Psoas muscle (tissue), 8 donors: ENCODE measurements around the gene LONRF2. TPM values are rescaled to one million over a fixed set of nuclear protein-coding genes. Genes with fewer than 3 reads are reported as not detected.

Source experiments
- ATAC-seq, 4 donors: fragments of 200-7000 bp; cut with Tn5 transposase; one replicate each; pipeline ENCODE4 v1.9.1; 2020; ENCODE audit warnings: moderate library complexity in 3 of 4, mild to moderate bottlenecking in 2 of 4
- DNase-seq, 2 donors: peaks; one replicate each; pipeline ENCODE4 v3.0.0-alpha.2; 2020
- H3K27ac ChIP-seq: fragments of 200-600 bp; one replicate; pipeline ENCODE4 v1.8.0; 2022
- H3K27me3 ChIP-seq, 3 donors: fragments of 200-600 bp in 1 of 3; one replicate each; pipeline versions ENCODE4 v1.6.1 to v1.8.0; 2013 to 2022; ENCODE audit warnings: low read length in 2 of 3, mild to moderate bottlenecking in 2 of 3, moderate library complexity in 1 of 3; ENCODE audit not compliant: insufficient read depth in 3 of 3
- H3K36me3 ChIP-seq, 2 donors: fragments of 200-600 bp in 1 of 2; one replicate each; pipeline versions ENCODE4 v1.6.1 to v1.8.0; 2013 to 2022; ENCODE audit warnings: low read depth in 1 of 2, mild to moderate bottlenecking in 1 of 2, moderate library complexity in 1 of 2; ENCODE audit not compliant: insufficient read depth in 1 of 2
- H3K4me1 ChIP-seq: fragments of 200-600 bp; one replicate; pipeline ENCODE4 v1.8.0; 2022
- H3K4me3 ChIP-seq: fragments of 200-600 bp; one replicate; pipeline ENCODE4 v1.8.0; 2022; ENCODE audit warnings: mild to moderate bottlenecking
- H3K9me3 ChIP-seq: fragments of 200-600 bp; one replicate; pipeline ENCODE4 v1.8.0; 2022
- WGBS, 3 donors: extraction: QIAGEN DNeasy Blood & Tissue Kit; methylation state at CpG; one replicate each; pipeline versions ENCODE4 v1.1.6 to v1.1.7; 2013; 5-methylcytosine and 5-hydroxymethylcytosine counted together
- intact Hi-C, 2 donors: fragments of 100-400 bp; cut with DNase I; formaldehyde crosslinking; loops; one replicate each; pipeline versions ENCODE4 v1.11.0 to v1.14.2; 2022
- polyA plus RNA-seq, 3 donors: library from polyadenylated mRNA; stranded (reverse); fragments of 200-250 nt; gene quantifications; one replicate each; pipeline ENCODE4 v1.2.3, GENCODE V29; 2013
- total RNA-seq, 4 donors: library from RNA; stranded (reverse); fragmentation: NEBNext Ultra II Directional in 2 of 4; extraction: Animal tissue kit (Norgen Biotek cat#: 25700) in 2 of 4; gene quantifications; one replicate each; pipeline versions ENCODE4 v1.2.1 to v1.2.4, GENCODE V29; 2021 to 2023
- TF ChIP-seq, protein P1 (sequence below): fragments of 200-600 bp; IDR thresholded peaks from one replicate; pipeline ENCODE4 v1.8.0; 2022; ENCODE audit warnings: antibody characterized with exemption
- donor health status: healthy with polysubstance abuse.
- donor health status: DM: no; HTN: no; CAD: no; lungs with moderate emphysema.
- donor health status: Bipolar disorder and iron deficiency.
- donor health status: healthy.
- donor health status: DM: yes; HTN: yes; CAD: no.
- donor health status: DM: no; HTN: no; CAD: no.
- donor health status: DM: no; HTN: no; CAD: no.
- donor health status: DM: yes; HTN: yes; CAD: no.

The LONRF2 gene
- total and polyA plus RNA-seq, 7 donors: 0.22 to 11.5 (median 5.7) TPM

DNA sequence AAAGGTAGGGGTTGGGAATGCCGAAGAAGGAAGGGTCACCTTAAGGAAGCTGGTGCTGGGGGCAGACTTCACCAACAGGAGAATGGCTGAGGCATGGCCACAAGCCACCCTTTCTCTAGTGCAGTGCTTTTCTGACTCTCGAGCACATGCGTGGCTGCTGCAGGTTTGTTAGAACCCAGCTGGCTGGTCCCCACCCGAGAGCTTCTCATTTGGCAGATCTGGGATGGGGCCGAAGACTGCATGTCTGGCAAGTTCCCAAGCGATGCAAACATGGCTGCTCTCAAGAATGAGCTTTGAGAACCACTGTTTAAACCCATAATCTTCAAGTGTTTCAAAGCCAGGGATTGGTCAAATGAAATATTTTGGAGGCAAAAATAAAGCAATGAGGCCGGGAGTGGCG is 63.2 kb downstream of the LONRF2 start:
- H3K4me1 ChIP-seq: peaks cover 2% of the 10 kb centered on the region
- ATAC-seq (no peak), DNase-seq (no peak)
- H3K27me3 ChIP-seq: no peaks in the 10 kb centered on the region
- H3K4me3 ChIP-seq: no peak overlapping the region
- TF ChIP-seq, protein P1, sequence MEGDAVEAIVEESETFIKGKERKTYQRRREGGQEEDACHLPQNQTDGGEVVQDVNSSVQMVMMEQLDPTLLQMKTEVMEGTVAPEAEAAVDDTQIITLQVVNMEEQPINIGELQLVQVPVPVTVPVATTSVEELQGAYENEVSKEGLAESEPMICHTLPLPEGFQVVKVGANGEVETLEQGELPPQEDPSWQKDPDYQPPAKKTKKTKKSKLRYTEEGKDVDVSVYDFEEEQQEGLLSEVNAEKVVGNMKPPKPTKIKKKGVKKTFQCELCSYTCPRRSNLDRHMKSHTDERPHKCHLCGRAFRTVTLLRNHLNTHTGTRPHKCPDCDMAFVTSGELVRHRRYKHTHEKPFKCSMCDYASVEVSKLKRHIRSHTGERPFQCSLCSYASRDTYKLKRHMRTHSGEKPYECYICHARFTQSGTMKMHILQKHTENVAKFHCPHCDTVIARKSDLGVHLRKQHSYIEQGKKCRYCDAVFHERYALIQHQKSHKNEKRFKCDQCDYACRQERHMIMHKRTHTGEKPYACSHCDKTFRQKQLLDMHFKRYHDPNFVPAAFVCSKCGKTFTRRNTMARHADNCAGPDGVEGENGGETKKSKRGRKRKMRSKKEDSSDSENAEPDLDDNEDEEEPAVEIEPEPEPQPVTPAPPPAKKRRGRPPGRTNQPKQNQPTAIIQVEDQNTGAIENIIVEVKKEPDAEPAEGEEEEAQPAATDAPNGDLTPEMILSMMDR: no peak
- intact Hi-C loops: no loop called here
- H3K9me3 ChIP-seq: no peaks in the 10 kb centered on the region
- H3K36me3 ChIP-seq: no peaks in the 10 kb centered on the region
- WGBS, 3 donors: 73 to 83% (median 83%) methylated on average over 8 of the region's 8 CpGs
- H3K27ac ChIP-seq: no peak overlapping the region

DNA sequence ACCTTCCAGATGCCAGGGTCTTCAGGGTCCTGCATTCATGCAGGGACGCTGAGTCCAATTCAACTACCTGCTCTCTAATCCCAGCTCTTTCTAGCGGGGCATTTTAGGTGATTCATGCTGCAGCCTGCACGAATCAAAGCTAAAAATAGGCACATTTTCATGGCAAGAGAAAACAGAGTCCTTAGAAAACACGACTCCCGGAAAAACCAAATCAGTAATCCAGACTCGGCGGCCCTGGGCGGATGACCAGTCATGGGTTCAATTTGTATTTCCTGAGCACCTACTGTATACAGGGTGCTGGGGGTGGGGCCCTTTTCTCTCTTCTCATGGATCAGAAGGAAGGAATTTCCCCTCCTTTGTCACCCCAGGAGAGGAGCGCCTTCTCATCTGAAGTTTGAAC is 64.4 kb downstream of the LONRF2 start:
- no peak for DNase-seq
- intact Hi-C loops: no loop called here
- H3K27me3 ChIP-seq: no peaks in the 10 kb centered on the region
- no peak overlapping the region for H3K27ac ChIP-seq
- no peak for ATAC-seq
- no peak overlapping the region for H3K4me3 ChIP-seq
- TF ChIP-seq, protein P1: no peak
- 45 to 56% (median 46%) methylated on average over 9 of the region's 9 CpGs for WGBS, 3 donors
- peaks cover 2% of the 10 kb centered on the region for H3K4me1 ChIP-seq
- H3K9me3 ChIP-seq: no peaks in the 10 kb centered on the region
- H3K36me3 ChIP-seq: no peaks in the 10 kb centered on the region

DNA sequence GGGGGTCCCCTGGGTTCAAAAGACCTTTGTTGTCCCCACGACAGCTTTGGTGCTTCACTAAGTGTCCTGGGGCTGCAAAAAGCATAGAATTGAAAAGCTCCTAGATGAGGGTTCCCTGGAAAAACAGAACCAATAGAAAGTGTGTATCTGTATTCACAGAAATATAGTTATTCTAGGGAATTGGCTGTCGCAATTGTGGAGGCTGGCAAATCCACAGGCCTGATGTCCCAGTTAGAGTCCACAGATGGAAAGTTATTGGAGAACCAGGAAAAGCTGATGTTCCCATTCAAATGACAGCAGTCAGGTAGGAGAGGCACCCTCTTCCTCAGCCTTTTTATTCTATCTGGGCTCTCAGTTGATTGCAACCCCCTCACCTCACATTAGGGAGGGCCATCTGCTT is 65.5 kb downstream of the LONRF2 start:
- no peaks in the 10 kb centered on the region for H3K27me3 ChIP-seq
- peaks cover 2% of the 10 kb centered on the region for H3K4me1 ChIP-seq
- 85 to 94% (median 88%) methylated on average over 2 of the region's 2 CpGs for WGBS, 3 donors
- TF ChIP-seq, protein P1: no peak
- H3K27ac ChIP-seq: no peak overlapping the region
- no peak overlapping the region for H3K4me3 ChIP-seq
- H3K36me3 ChIP-seq: no peaks in the 10 kb centered on the region
- DNase-seq (no peak), ATAC-seq (no peak)
- intact Hi-C loops: no loop called here
- H3K9me3 ChIP-seq: no peaks in the 10 kb centered on the region

- no peak overlapping the region for H3K4me3 ChIP-seq
- intact Hi-C loops: no loop called here
- peaks cover 2% of the 10 kb centered on the region for H3K4me1 ChIP-seq
- no peaks in the 10 kb centered on the region for H3K27me3 ChIP-seq
- H3K36me3 ChIP-seq: no peaks in the 10 kb centered on the region
- ATAC-seq (no peak), DNase-seq (no peak)
- no peaks in the 10 kb centered on the region for H3K9me3 ChIP-seq
- H3K27ac ChIP-seq: no peak overlapping the region
- WGBS, 3 donors: 88 to 90% (median 89%) methylated on average over 11 of the region's 11 CpGs
- TF ChIP-seq, protein P1: no peak
Measured at GRCh38 chr2:100256416-100256815, 65.9 kb downstream of the LONRF2 start.

DNA sequence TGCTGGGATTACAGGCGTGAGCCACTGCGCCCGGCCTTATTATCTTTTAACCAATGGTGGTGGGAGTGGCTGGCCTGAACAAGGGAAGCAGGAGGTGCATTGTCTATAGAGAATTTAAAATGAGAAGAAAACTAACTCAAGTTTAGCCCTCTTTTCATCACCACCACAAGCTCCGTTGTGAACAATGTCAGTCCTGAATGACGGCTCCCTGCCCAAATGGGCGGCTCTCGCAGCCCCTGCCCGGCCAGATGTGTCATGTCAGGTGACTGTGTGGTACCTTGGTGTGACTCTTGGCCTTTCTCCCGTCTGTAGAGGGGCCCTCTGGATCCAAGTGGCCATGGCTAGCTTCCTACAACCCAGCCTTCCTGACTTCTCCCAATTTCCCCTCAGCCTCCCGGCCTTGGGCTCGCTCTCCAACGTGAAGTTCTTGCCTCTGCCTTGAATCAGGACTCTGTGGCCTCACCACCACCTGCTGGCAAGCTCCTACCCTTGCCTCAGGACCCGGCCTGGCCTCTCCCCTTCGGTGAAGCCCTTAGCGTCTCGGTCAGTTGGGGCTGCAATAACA is 67.6 kb downstream of the LONRF2 start:
- WGBS, 3 donors: 85 to 87% (median 86%) methylated on average over 16 of the region's 16 CpGs
- intact Hi-C loops: no loop called here

More for the DNA sequence above, 67.6 kb downstream of the LONRF2 start:
- Histone ChIP-seq H3K9me3 (no peaks in the 10 kb centered on the region), H3K36me3 (no peaks in the 10 kb centered on the region), H3K4me1 (peaks cover 2% of the 10 kb centered on the region), H3K4me3 (no peak overlapping the region), H3K27ac (no peak overlapping the region), H3K27me3 (no peaks in the 10 kb centered on the region)
- no peak for ATAC-seq
- TF ChIP-seq, protein P1: no peak
- no peak for DNase-seq
